GM19023 (cell line): ENCODE measurements around the gene CD19.
"Not testable (repeated sequence)": the region's sequence is repeated elsewhere in the genome, so short reads cannot be mapped to it uniquely, and the experiment has no call there.

Source experiments
- ATAC-seq: cut with Tn5 transposase; IDR thresholded peaks from one replicate; pipeline ENCODE4 v1.9.1; 2021; ENCODE audit warnings: mild to moderate bottlenecking, moderate library complexity; ENCODE audit not compliant: unreplicated experiment

The CD19 gene

DNA sequence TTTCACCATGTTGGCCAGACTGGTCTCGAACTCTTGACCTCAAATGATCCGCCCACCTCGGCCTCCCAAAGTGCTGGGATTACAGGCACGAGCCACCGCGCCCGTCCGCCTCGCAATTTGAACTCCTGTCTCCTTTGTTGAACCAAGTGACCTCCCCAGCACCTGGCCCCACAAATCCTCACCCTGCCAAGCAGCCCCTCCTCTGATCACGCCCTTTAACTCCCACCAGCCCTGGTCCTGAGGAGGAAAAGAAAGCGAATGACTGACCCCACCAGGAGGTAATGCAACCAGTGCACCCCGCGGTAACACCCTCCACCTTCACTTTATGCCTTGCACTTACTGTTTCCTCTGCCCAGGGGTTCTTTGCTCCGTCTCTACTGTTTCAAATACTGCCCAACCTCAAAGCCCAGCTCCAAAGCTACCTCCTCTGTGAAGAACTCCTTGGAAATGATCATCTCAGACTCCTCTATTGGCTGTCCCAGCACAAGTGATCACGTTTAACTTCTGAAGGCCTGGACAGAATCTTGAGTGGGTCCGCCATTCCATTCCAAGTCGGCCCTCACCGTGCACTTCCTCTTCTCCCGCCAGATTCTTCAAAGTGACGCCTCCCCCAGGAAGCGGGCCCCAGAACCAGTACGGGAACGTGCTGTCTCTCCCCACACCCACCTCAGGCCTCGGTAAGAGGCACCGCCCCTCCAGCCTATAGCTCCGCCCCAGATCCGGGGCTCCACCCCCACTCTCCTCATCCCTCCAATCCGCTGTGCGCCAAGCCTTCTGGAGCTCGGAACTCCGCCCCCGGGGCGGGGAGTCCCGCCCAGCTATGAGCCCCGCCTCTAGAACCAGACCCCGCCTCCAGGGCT lies 4.4 kb downstream of the CD19 start:
- ATAC-seq = peak; percentile 58

DNA sequence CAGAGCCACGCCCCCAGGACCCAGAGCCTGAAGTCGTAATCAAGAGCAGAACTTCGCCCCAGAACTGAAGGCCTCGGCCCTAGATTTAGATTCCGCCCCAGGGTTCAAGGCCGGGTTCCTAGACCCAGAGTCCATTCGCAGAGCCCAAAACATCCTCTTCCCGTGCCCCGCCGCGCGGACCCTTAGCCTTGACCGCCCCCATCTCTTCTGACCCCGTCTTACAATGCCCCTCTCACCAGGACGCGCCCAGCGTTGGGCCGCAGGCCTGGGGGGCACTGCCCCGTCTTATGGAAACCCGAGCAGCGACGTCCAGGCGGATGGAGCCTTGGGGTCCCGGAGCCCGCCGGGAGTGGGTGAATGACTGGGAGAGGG lies 5.0 kb downstream of the CD19 start:
- ATAC-seq = no peak

DNA sequence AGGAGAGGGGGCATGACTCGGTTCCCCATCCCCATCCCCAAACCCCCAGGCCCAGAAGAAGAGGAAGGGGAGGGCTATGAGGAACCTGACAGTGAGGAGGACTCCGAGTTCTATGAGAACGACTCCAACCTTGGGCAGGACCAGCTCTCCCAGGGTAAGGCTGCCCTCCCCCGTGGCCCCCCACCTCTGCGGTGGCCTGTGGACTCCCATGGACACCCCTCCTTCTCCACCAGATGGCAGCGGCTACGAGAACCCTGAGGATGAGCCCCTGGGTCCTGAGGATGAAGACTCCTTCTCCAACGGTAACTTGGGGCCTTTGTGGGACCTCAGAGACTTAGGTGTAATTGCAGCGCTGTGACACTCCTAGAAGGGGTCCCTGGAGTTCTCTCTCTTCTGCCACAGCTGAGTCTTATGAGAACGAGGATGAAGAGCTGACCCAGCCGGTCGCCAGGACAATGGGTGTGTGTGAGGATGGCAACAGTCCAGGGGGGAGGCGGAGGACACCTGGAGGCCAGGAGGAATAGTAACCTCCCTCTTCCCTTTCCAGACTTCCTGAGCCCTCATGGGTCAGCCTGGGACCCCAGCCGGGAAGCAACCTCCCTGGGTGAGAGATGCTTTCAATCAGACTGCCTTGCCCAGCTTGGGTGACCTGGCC lies 5.6 kb downstream of the CD19 start:
- no peak for ATAC-seq

DNA sequence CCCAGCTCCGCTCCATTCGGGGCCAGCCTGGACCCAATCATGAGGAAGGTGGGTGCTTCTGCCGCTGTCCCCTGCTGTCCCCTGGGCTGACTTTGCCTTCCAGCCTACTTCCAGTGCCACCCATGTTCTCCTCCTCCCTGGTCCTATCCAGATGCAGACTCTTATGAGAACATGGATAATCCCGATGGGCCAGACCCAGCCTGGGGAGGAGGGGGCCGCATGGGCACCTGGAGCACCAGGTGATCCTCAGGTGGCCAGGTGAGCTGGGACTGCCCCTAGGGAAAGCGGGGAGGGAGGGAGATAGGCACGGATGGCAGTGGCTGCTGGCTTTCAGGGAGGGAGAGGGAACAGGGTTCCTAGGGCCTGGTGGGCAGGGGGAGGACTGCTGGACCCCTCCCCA lies 7.0 kb downstream of the CD19 start:
- ATAC-seq = no peak

DNA sequence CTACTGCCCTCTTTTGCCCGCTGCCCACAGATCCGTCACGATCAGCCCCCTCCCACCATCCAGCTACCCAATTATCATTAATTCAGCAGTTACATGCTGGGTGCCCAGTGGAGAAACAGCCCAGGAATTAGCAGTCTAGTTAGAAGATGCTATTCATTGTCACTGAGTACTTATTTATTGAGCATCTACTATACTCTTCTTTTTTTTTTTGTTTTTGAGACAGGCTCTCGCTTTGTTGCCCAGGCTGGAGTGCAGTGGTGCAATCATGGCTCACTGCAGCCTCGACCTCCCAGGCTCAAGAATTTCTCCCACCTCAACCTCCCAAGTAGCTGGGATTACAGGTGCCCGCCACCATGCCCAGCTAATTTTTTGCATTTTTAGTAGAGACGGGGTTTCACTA lies 8.1 kb downstream of the CD19 start:
- ATAC-seq = not testable (repeated sequence)

DNA sequence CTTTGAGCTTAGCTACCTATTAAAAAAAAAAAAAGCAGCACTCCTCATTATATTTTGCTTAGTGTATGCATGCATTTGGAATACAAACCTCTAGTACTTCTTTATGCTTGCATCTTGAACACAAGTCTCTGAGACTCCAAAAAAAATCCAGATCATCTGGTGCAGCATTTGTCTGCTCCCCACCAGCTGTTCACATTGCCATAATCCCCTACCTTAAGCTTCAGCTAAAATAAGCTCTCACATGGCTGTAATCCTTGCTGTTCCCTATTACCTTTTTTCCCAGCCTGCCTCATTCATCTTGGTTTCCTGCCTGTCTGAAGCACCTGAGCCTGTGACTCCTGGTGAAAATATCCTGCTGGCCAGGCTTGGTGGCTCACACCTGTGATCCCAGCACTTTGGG lies 11.5 kb downstream of the CD19 start:
- no peak for ATAC-seq

DNA sequence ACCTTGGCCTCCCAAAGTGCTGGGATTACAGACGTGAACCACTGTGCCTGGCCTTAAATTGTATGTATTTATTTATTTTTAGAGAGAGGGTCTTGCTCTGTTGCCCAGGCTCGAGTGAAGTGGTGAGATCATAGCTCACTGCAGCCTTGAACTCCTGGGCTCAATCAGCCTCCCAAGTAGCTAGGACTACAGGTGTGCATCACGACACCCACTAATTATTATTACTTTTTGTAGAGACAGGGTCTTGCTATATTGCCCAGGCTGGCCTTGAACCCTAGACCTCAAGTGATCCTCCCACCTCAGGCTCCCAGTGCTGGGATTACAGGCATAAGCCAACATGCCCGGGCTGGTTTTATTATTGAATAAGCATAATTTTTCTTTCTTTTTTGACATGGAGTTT lies 14.9 kb downstream of the CD19 start:
- ATAC-seq = no peak

DNA sequence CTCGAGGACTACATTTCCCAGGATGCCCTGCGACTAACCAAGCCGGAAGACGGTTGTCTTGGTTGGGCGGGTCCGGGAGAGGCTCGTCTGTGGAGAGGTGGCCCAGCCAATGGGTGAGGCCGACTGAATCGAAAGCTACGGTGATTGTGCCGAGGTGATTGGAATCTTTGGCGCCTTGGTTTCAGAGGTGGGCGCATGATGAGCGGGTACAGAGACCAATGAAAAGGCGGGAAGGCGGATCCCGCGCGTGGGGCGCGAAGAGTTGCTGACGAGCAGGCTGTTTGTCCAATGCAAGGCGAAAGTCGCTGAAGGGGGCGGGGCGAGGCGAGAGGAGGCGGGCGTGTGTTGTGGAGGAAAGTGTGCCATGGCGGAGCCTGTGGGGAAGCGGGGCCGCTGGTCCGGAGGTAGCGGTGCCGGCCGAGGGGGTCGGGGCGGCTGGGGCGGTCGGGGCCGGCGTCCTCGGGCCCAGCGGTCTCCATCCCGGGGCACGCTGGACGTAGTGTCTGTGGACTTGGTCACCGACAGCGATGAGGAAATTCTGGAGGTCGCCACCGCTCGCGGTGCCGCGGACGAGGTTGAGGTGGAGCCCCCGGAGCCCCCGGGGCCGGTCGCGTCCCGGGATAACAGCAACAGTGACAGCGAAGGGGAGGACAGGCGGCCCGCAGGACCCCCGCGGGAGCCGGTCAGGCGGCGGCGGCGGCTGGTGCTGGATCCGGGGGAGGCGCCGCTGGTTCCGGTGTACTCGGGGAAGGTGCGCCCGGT lies 19.1 kb downstream of the CD19 start, which contains the start of gene NFATC2IP:
Gene NFATC2IP, plus strand, starts transcription at position 290 of the 762 bp plus-strand sequence. Its CDS starts 75 bp downstream, at position 365.
- ATAC-seq = peak; percentile 87

DNA sequence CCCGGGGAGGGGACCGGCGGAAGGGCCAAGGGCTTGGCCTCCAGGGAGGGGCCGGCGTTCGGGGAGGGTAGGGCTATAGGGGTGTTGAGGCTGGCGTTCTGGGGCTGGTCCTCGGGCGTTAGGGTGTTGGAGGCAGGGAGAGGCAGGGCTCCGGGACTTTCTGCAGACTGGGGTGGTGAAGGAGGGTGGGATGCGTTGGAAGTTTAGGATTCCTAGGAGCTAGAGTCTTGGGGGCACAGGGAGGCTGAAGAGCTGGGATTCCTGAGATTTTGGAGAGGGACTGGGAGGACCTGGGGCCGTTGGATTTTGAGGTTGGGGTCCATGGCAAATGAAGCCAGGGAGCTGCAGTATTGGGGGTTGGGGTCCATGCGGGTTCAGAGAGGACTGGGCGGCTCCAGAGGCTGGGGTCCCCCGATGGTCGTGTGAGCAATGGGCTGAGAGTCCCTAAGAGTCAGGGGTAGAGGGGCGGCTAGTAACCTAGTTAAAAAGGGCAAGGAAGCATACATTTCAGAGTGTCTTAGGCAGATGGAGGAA lies 19.7 kb downstream of the CD19 start:
- no peak for ATAC-seq

DNA sequence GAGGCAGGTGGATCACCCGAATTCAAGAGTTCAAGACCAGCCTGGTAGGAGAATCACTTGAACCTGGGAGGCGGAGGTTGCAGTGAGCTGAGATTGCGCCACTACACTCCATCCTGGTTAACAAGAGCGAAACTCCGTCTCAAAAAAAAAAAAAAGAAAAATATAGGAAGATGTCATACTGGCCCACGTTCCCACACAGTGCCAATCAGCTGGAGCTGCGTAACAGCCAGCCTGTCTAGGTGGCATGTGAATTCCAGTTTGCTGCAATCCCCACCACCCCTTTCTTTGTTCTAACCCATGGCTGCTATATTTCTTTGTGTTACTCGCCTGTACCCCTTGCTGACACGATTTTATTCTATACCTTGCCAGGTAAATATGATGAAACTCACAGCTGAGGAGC lies 26.4 kb downstream of the CD19 start:
- no peak for ATAC-seq

DNA sequence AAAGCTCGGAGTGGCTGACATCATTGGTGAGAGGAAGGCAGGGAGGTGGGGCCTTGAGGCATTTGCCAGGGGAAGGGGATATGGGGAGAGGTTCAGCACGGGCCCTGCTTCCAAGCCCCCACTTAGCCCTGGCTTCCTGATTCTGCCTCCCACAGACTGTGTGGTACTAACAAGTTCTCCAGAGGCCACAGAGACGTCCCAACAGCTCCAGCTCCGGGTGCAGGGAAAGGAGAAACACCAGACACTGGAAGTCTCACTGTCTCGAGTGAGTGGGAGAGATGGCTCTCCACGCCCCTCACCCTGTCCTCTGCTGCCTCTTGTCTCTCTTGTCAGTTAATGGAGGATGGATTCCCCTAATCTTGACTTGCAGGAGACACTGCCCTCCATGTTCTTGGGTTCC lies 27.1 kb downstream of the CD19 start:
- no peak for ATAC-seq

DNA sequence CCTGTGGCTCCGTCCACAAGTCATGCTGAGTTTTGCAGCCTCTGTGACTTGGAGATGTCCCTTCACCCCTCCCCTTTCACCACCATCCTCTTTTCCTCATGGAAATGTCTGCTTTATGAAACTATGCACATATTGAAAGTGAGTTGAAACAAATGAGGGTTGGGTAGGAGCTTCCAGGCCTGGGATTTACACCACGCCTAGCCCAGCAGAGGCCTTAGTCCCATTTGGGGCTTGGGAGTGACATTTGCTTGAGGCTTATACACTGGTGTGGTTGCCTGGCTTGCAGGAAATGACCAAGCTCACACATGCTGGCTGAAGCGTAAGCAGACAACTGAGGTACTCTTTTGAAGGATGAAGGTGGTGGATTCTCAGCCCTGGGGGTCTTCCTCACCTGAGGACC lies 32.3 kb downstream of the CD19 start:
- ATAC-seq = no peak

DNA sequence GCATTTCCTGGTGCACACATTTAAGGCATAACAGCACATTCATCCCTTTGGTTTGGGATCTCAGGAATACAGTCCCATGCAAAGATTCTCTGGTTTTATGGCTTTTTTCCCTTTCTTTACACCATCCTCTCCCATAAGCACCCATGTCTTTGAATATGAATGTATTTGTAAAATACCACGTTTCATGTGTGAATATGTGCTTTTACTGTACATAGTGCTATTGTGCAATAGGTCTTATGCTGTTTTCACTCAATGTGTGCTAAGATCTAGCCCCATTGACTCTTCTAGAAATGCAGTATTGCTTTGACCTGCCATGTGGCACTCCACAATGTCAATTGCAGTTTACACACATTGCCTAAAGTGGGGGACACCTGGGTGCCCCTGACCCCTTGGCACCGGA lies 32.7 kb downstream of the CD19 start:
- no peak for ATAC-seq

DNA sequence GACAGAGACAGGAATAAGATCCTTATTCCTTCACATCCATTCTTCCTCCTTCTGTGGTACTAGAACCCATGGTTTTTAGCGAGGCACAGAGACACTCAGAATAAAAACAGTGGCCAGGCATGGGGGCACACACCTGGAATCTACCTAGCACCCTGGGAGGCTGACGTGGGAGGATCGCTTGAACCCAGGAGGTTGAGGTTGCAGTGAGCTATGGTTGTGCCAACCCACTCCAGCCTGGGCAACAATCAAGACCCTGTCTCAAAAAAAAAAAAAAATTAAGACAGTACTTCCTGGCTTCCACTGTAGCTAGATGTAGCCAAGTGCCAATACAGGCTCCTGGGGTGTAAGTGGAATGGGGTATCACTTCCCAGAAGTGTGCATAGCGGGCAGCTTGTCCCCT lies 35.4 kb downstream of the CD19 start:
- no peak for ATAC-seq

DNA sequence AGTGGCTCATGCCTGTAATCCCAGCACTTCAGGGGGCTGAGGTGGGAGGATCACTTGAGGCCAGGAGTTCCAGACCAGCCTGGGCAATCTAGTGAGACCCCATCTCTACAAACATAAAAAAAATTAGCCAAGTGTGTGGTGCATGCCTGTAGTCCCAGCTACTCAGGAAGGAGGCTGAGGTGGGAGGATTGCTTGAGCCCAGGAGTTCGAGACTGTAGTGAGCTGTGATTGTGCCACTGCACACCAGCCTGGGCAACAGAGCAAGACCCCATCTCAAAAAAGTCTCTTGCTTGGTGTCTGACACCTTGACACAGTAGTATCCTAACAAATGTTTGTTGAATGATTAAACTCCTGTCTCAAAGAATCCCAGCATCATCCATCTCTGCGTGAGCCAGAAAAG lies 37.9 kb downstream of the CD19 start:
- not testable (repeated sequence) for ATAC-seq

DNA sequence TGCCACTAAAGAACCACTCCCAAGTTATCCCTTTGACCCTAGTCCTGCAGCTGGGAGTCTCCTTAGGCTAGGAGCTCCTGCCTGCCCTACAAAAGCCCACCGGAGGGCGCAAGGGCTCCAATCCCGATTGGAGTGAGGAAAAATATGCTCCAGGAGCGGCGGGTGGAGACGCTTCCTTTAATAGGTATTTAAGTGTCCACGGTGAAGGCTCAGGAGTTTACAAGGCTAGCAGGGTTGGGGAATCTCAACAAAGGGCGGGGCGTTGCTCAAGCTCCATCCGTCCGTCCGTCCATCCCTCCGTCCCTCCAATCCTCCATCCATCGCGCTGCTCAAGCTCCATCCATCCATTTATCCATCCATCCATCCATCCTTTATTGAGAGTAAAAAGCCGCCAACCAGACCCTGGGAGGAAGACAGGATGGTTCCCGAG lies 42.3 kb downstream of the CD19 start:
- peak; percentile 11 for ATAC-seq

DNA sequence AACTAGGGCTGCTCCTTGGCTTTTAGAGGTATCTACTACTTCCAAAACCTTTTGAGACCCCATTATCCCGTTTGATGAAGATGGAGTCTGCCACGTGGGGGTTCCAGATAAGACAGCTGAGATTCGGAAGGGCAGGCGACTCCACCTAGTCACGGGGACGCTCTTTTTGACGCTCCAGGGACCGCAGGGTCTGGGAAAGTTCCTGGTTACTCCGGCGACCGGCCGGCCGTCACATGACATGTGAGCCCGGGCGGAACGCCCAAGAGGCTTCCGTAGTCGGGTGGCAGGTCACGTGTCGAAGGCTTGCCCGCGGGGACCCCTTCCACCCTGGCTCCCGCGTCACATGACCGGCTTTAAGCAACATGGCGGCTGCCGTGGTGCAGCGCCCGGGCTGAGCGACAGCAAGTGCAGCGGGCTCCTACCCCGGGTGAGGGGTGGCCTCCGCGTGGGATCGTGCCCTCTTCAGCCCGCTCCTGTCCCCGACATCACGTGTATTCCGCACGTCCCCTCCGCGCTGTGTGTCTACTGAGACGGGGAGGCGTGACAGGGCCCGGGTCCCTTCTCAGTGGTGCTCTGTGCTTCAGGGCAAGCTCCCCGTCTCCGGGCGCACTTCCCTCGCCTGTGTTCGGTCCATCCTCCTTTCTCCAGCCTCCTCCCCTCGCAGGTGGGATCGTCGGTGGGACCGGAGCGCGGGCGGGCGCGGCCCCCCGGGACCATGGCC lies 42.8 kb downstream of the CD19 start, which contains the start of gene SPNS1:
Gene SPNS1, plus strand, starts transcription at position 342 of the 721 bp plus-strand sequence. Its CDS starts 374 bp downstream, at position 716.
- peak; percentile 89 for ATAC-seq

DNA sequence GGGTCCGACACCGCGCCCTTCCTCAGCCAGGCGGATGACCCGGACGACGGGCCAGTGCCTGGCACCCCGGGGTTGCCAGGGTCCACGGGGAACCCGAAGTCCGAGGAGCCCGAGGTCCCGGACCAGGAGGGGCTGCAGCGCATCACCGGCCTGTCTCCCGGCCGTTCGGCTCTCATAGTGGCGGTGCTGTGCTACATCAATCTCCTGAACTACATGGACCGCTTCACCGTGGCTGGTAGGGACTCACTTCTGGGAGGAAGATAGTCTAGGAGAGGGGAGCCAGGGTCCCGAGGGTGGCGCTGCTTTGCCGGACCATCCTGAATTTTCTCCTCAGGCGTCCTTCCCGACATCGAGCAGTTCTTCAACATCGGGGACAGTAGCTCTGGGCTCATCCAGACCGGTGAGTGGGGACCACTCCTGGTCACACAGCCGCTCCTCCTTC lies 43.4 kb downstream of the CD19 start:
- peak; percentile 32 for ATAC-seq

DNA sequence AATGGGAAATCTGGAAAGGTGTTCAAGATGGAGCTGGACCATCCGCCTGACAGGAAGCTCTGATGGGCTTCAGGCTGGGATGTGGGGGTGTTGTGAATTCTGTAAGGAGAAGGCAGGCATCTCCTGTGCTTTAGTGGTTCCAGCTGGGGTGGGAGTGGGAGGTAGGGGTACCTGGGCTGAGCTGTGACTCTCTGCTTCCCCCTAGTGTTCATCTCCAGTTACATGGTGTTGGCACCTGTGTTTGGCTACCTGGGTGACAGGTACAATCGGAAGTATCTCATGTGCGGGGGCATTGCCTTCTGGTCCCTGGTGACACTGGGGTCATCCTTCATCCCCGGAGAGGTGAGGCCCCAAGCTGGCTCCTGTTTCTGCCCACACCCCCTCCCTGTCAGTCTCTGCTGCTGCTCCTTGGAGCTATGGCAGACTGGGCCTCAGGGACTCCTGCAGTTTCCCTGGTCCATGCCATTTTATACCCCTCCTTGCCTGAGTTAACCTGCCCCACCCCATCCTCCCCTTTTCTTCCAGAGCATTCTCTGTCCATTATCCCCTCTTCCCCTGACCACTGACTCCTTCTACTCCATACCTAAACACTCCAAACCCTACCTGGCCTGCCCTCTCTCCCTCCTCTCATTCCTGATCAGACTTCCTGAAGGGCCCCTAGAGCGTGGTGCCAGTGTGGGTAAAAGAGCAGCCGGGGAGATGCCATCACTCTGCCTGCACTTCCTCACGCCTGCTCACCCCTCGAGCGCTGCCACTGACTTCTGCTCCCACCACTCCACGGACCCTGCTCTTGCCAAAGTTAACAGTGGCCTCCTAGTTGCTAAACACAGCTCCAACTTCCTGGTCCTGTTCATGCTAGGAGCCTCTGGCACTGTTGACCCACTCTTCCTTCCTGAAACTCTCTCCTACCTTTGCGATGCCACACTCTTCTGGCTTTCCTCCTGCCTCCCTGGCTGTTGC lies 46.2 kb downstream of the CD19 start:
- no peak for ATAC-seq
